ENCODE results near the gene RIN2.

RIN2 gene

GRCh38 chr20:19729672-19730071 lies 28.4 kb upstream of the RIN2 start:
- Mint-ChIP-seq H3K9me3 (no peaks in the 10 kb centered on the region), H3K27ac (peak overlapping the region in 1 of 2 donors; percentile 59), H3K4me1 (no peaks in the 10 kb centered on the region), H3K27me3 (peaks cover under 1% of the 10 kb centered on the region), H3K4me3 (no peak overlapping the region)
- ATAC-seq (no peak), DNase-seq (no peak)

- no peaks in the 10 kb centered on the region for H3K9me3 Mint-ChIP-seq
- peaks cover 5% of the 10 kb centered on the region for H3K4me1 Mint-ChIP-seq
- H3K4me3 Mint-ChIP-seq, result no peak overlapping the region
- DNase-seq, result no peak
- ATAC-seq, result no peak
- peaks cover 11% of the 10 kb centered on the region for H3K27me3 Mint-ChIP-seq
- H3K27ac Mint-ChIP-seq, result no peak overlapping the region
Measured at GRCh38 chr20:19730706-19731105, 27.4 kb upstream of the RIN2 start.

GRCh38 chr20:19734811-19735210 lies 23.2 kb upstream of the RIN2 start:
- Mint-ChIP-seq H3K27ac (no peak overlapping the region), H3K27me3 (peaks cover 11% of the 10 kb centered on the region), H3K4me3 (no peak overlapping the region), H3K4me1 (peaks cover 5% of the 10 kb centered on the region), H3K9me3 (no peaks in the 10 kb centered on the region)
- DNase-seq (no peak), ATAC-seq (no peak)

- Mint-ChIP-seq H3K4me1 (peaks cover 5% of the 10 kb centered on the region), H3K27me3 (peaks cover 12% of the 10 kb centered on the region), H3K4me3 (no peak overlapping the region), H3K27ac (peak overlapping the region in 1 of 2 donors; percentile 48), H3K9me3 (no peaks in the 10 kb centered on the region)
- DNase-seq, result no peak
- no peak for ATAC-seq
Measured at GRCh38 chr20:19735446-19735845, 22.6 kb upstream of the RIN2 start.

- H3K4me3 Mint-ChIP-seq, result no peak overlapping the region
- no peak overlapping the region for H3K27ac Mint-ChIP-seq
- peaks cover 22% of the 10 kb centered on the region for H3K27me3 Mint-ChIP-seq
- no peaks in the 10 kb centered on the region for H3K9me3 Mint-ChIP-seq
- peaks cover 5% of the 10 kb centered on the region for H3K4me1 Mint-ChIP-seq
- ATAC-seq, result peak; percentile 79
- DNase-seq, result no peak
Measured at GRCh38 chr20:19737025-19737424, 21.0 kb upstream of the RIN2 start.

GRCh38 chr20:19738951-19739350 lies 19.1 kb upstream of the RIN2 start:
- ATAC-seq, result no peak
- Mint-ChIP-seq H3K27me3 (peaks cover 26% of the 10 kb centered on the region), H3K4me1 (peaks cover 5% of the 10 kb centered on the region), H3K4me3 (no peak overlapping the region), H3K27ac (no peak overlapping the region), H3K9me3 (no peaks in the 10 kb centered on the region)
- DNase-seq, result no peak

GRCh38 chr20:19739351-19739750 lies 18.7 kb upstream of the RIN2 start:
- ATAC-seq, result no peak
- H3K27ac Mint-ChIP-seq, result no peak overlapping the region
- H3K4me1 Mint-ChIP-seq, result peaks cover 5% of the 10 kb centered on the region
- H3K4me3 Mint-ChIP-seq, result no peak overlapping the region
- DNase-seq, result no peak
- peaks cover 27% of the 10 kb centered on the region for H3K27me3 Mint-ChIP-seq
- no peaks in the 10 kb centered on the region for H3K9me3 Mint-ChIP-seq

- DNase-seq (no peak), ATAC-seq (no peak)
- H3K27ac Mint-ChIP-seq, result no peak overlapping the region
- peaks cover 19% of the 10 kb centered on the region for H3K27me3 Mint-ChIP-seq
- H3K9me3 Mint-ChIP-seq, result peaks cover 1% of the 10 kb centered on the region in 2 donors
- peaks cover under 1% of the 10 kb centered on the region for H3K4me1 Mint-ChIP-seq
- H3K4me3 Mint-ChIP-seq, result no peak overlapping the region
Measured at GRCh38 chr20:19740512-19740911, 17.5 kb upstream of the RIN2 start.

- H3K27ac Mint-ChIP-seq, result no peak overlapping the region
- H3K4me3 Mint-ChIP-seq, result no peak overlapping the region
- DNase-seq (no peak), ATAC-seq (no peak)
- peaks cover 16% of the 10 kb centered on the region for H3K27me3 Mint-ChIP-seq
- no peaks in the 10 kb centered on the region for H3K4me1 Mint-ChIP-seq
- H3K9me3 Mint-ChIP-seq, result peaks cover 6 to 10% of the 10 kb centered on the region in 2 donors
Measured at GRCh38 chr20:19741924-19742323, 16.1 kb upstream of the RIN2 start.

- H3K9me3 Mint-ChIP-seq, result peaks cover 6 to 17% of the 10 kb centered on the region in 2 donors
- H3K27ac Mint-ChIP-seq, result no peak overlapping the region
- peaks cover 16% of the 10 kb centered on the region for H3K27me3 Mint-ChIP-seq
- H3K4me1 Mint-ChIP-seq, result no peaks in the 10 kb centered on the region
- H3K4me3 Mint-ChIP-seq, result no peak overlapping the region
- ATAC-seq, result no peak
- no peak for DNase-seq
Measured at GRCh38 chr20:19742974-19743639, 15.0 kb upstream of the RIN2 start.

- Mint-ChIP-seq H3K9me3 (peaks cover 6 to 17% of the 10 kb centered on the region in 2 donors), H3K4me1 (no peaks in the 10 kb centered on the region), H3K4me3 (no peak overlapping the region), H3K27me3 (peaks cover 16% of the 10 kb centered on the region), H3K27ac (no peak overlapping the region)
- DNase-seq, result no peak
- ATAC-seq, result no peak
Measured at GRCh38 chr20:19743640-19743995, 14.4 kb upstream of the RIN2 start.

- Mint-ChIP-seq H3K4me1 (no peaks in the 10 kb centered on the region), H3K27ac (no peak overlapping the region), H3K4me3 (no peak overlapping the region), H3K27me3 (peaks cover 16% of the 10 kb centered on the region), H3K9me3 (peaks cover 6 to 17% of the 10 kb centered on the region in 2 donors)
- ATAC-seq (no peak), DNase-seq (no peak)
Measured at GRCh38 chr20:19745106-19745505, 13.0 kb upstream of the RIN2 start.

GRCh38 chr20:19745584-19745983 lies 12.5 kb upstream of the RIN2 start:
- ATAC-seq (no peak), DNase-seq (no peak)
- Mint-ChIP-seq H3K27ac (peak overlapping the region in 1 of 2 donors; percentile 68), H3K4me1 (no peaks in the 10 kb centered on the region), H3K27me3 (peaks cover 14% of the 10 kb centered on the region), H3K9me3 (peaks cover 6 to 17% of the 10 kb centered on the region in 2 donors), H3K4me3 (no peak overlapping the region)

- H3K4me3 Mint-ChIP-seq, result no peak overlapping the region
- no peak for DNase-seq
- no peak for ATAC-seq
Measured at GRCh38 chr20:19746396-19746795, 11.7 kb upstream of the RIN2 start.

GRCh38 chr20:19747903-19748302 lies 10.2 kb upstream of the RIN2 start:
- Mint-ChIP-seq H3K9me3 (peaks cover 6 to 17% of the 10 kb centered on the region in 2 donors), H3K4me3 (no peak overlapping the region)
- no peak for ATAC-seq

More at GRCh38 chr20:19746396-19746795, 11.7 kb upstream of the RIN2 start:
- peaks cover 6 to 17% of the 10 kb centered on the region in 2 donors for H3K9me3 Mint-ChIP-seq
- no peak overlapping the region for H3K27ac Mint-ChIP-seq
- no peaks in the 10 kb centered on the region for H3K4me1 Mint-ChIP-seq
- peaks cover 11% of the 10 kb centered on the region for H3K27me3 Mint-ChIP-seq

GRCh38 chr20:19748681-19749080 lies 9.4 kb upstream of the RIN2 start:
- Mint-ChIP-seq H3K4me1 (no peaks in the 10 kb centered on the region), H3K9me3 (peaks cover 6 to 17% of the 10 kb centered on the region in 2 donors), H3K27ac (no peak overlapping the region), H3K27me3 (peaks cover 29% of the 10 kb centered on the region), H3K4me3 (no peak overlapping the region)
- DNase-seq, result no peak
- no peak for ATAC-seq

More at GRCh38 chr20:19747903-19748302, 10.2 kb upstream of the RIN2 start:
- H3K4me1 Mint-ChIP-seq, result no peaks in the 10 kb centered on the region
- peaks cover 24% of the 10 kb centered on the region for H3K27me3 Mint-ChIP-seq
- H3K27ac Mint-ChIP-seq, result peak overlapping the region in 1 of 2 donors; percentile 55
- no peak for DNase-seq

- Mint-ChIP-seq H3K4me3 (no peak overlapping the region), H3K4me1 (no peaks in the 10 kb centered on the region), H3K27me3 (peaks cover 35% of the 10 kb centered on the region), H3K27ac (no peak overlapping the region), H3K9me3 (peaks cover 6 to 17% of the 10 kb centered on the region in 2 donors)
- DNase-seq (no peak), ATAC-seq (no peak)
Measured at GRCh38 chr20:19749618-19750071, 8.4 kb upstream of the RIN2 start.

All from stimulated activated naive CD8-positive, alpha-beta T cell treated with anti-CD3 and anti-CD28 coated beads, Interleukin-15, amount 100 ng/mL, for 72 hours (primary cell).